A375 (cell line): Measurements from ENCODE around the gene CWH43. TPM values are rescaled to one million over a fixed set of nuclear protein-coding genes. Genes with fewer than 3 reads are reported as not detected.

Experiments used
- small RNA-seq: library from RNA; depleted of rRNA; stranded (forward); fragments of <200 nt; gene quantifications from one replicate; pipeline ENCODE3, GENCODE V24; 2014
- total RNA-seq: library from RNA; depleted of rRNA; stranded (reverse); fragments of >200 nt; shearing (Covaris generic); gene quantifications from 2 replicates; pipeline ENCODE4 v1.2.3, GENCODE V29; 2014; rRNA removed

The CWH43 gene
- total RNA-seq = not detected in 2 replicates

GRCh38 chr4:48985976-48986653, at the start of gene CWH43:
Gene CWH43 (plus strand): TSS chr4:48986275. CDS start chr4:48986430, 155 bp downstream.

Small RNA genes within 50 kb of the gene (small RNA-seq; reads per million reads assigned to genes)
- not detected for gene AC020593.1

Other genes with a start within 250 kb of the CWH43 start
- 45.8 and 54.0 TPM in 2 replicates for gene FRYL, start 206.0 kb upstream of the CWH43 start, total RNA-seq
- 79.1 and 83.9 TPM in 2 replicates for gene OCIAD1, start 155.2 kb upstream of the CWH43 start, total RNA-seq
- not detected in 2 replicates for gene OCIAD2, start 79.5 kb upstream of the CWH43 start, total RNA-seq